DOHH2 (cell line): ENCODE data around the gene TMEM132D.

Source experiments
- H3F3A ChIP-seq: fragments of 200-600 bp; sonication (generic), shearing (Covaris generic); 2 replicates; pipeline ENCODE4 v1.6.0; 2016; ENCODE audit warnings: antibody characterized with exemption, mild to moderate bottlenecking; ENCODE audit not compliant: control insufficient read depth, insufficient read depth
- H3K27ac ChIP-seq: fragments of 200-600 bp; sonication (generic); 2 replicates; pipeline ENCODE4 v1.5.1; 2014; ENCODE audit warnings: low read depth, mild to moderate bottlenecking, low read length, moderate library complexity
- H3K27me3 ChIP-seq: fragments of 200-600 bp; sonication (generic); 2 replicates; pipeline ENCODE4 v1.6.1; 2014; ENCODE audit warnings: mild to moderate bottlenecking, low read length, mixed read lengths; ENCODE audit not compliant: control insufficient read depth
- H3K36me3 ChIP-seq: fragments of 200-600 bp; sonication (generic); 2 replicates; pipeline ENCODE4 v1.6.1; 2014; ENCODE audit warnings: mild to moderate bottlenecking, low read length, moderate library complexity, mixed read lengths; ENCODE audit not compliant: control insufficient read depth
- H3K4me1 ChIP-seq: fragments of 200-600 bp; sonication (generic); 2 replicates; pipeline ENCODE4 v1.6.1; 2014; ENCODE audit warnings: mild to moderate bottlenecking, low read length, mixed read lengths; ENCODE audit not compliant: control insufficient read depth
- H3K4me2 ChIP-seq: fragments of 200-600 bp; sonication (generic); 2 replicates; pipeline ENCODE4 v1.6.0; 2014; ENCODE audit warnings: mild to moderate bottlenecking, low read length, moderate library complexity
- H3K4me3 ChIP-seq: fragments of 200-600 bp; sonication (generic); 2 replicates; pipeline ENCODE4 v1.5.1; 2014; ENCODE audit warnings: mild to moderate bottlenecking, low read length, mixed read lengths
- H3K79me2 ChIP-seq: fragments of 200-600 bp; sonication (generic); 2 replicates; pipeline ENCODE4 v1.6.1; 2014; ENCODE audit warnings: mild to moderate bottlenecking, low read length, mixed read lengths; ENCODE audit not compliant: control insufficient read depth
- H3K9me2 ChIP-seq: fragments of 200-600 bp; sonication (generic); replicated peaks from 2 replicates; pipeline ENCODE4 v1.6.1; 2014; ENCODE audit warnings: mild to moderate bottlenecking, low read length, mixed read lengths; ENCODE audit not compliant: control insufficient read depth
- H3K9me3 ChIP-seq: fragments of 200-600 bp; sonication (generic); 2 replicates; pipeline ENCODE4 v1.6.1; 2014; ENCODE audit warnings: antibody characterized with exemption, low read length, mixed read lengths; ENCODE audit not compliant: control insufficient read depth, insufficient read depth
- H4K20me1 ChIP-seq: fragments of 200-600 bp; sonication (generic); 2 replicates; pipeline ENCODE4 v1.6.0; 2014; ENCODE audit warnings: low read depth, mild to moderate bottlenecking, antibody characterized with exemption, low read length, moderate library complexity; ENCODE audit not compliant: control insufficient read depth, insufficient read depth
- CTCF ChIP-seq: fragments of 200-600 bp; sonication (generic); IDR thresholded peaks from one replicate; pipeline ENCODE4 v1.5.1; 2014; ENCODE audit warnings: antibody characterized with exemption, mild to moderate bottlenecking, low read depth, low read length; ENCODE audit not compliant: poor library complexity, severe bottlenecking
- EZH2phosphoT487 ChIP-seq: fragments of 200-600 bp; sonication (generic); IDR thresholded peaks from 2 replicates; pipeline ENCODE4 v1.6.1; 2017; ENCODE audit warnings: borderline replicate concordance, mild to moderate bottlenecking, antibody characterized with exemption, low read length, moderate library complexity, mixed read lengths

Gene TMEM132D

GRCh38 chr12:129830796-129831195 lies 73.0 kb downstream of the TMEM132D start:
- no peaks in the 10 kb centered on the region for H3K9me2 ChIP-seq
- no peaks in the 10 kb centered on the region for H3F3A ChIP-seq
- H3K27ac ChIP-seq = no peak overlapping the region
- H3K4me2 ChIP-seq = no peak overlapping the region
- no peaks in the 10 kb centered on the region for H3K36me3 ChIP-seq
- H3K4me1 ChIP-seq = no peaks in the 10 kb centered on the region
- no peak overlapping the region for H3K4me3 ChIP-seq
- no peaks in the 10 kb centered on the region for H4K20me1 ChIP-seq
- peaks cover 3% of the 10 kb centered on the region; the same call in 1 of the 2 replicates for H3K9me3 ChIP-seq
- TF ChIP-seq CTCF = no peak
- TF ChIP-seq EZH2phosphoT487 = no peak
- H3K79me2 ChIP-seq = no peaks in the 10 kb centered on the region
- no peaks in the 10 kb centered on the region for H3K27me3 ChIP-seq

GRCh38 chr12:129827866-129828384 lies 75.9 kb downstream of the TMEM132D start:
- Histone ChIP-seq H3K36me3 (no peaks in the 10 kb centered on the region), H4K20me1 (no peaks in the 10 kb centered on the region), H3K79me2 (no peaks in the 10 kb centered on the region), H3K4me2 (no peak overlapping the region), H3K4me1 (no peaks in the 10 kb centered on the region), H3K27ac (no peak overlapping the region), H3K9me2 (no peaks in the 10 kb centered on the region), H3K4me3 (no peak overlapping the region), H3K9me3 (peaks cover 6% of the 10 kb centered on the region; the same call in 1 of the 2 replicates), H3K27me3 (no peaks in the 10 kb centered on the region), H3F3A (no peaks in the 10 kb centered on the region)
- TF ChIP-seq EZH2phosphoT487 (no peak), CTCF (no peak)

DNA sequence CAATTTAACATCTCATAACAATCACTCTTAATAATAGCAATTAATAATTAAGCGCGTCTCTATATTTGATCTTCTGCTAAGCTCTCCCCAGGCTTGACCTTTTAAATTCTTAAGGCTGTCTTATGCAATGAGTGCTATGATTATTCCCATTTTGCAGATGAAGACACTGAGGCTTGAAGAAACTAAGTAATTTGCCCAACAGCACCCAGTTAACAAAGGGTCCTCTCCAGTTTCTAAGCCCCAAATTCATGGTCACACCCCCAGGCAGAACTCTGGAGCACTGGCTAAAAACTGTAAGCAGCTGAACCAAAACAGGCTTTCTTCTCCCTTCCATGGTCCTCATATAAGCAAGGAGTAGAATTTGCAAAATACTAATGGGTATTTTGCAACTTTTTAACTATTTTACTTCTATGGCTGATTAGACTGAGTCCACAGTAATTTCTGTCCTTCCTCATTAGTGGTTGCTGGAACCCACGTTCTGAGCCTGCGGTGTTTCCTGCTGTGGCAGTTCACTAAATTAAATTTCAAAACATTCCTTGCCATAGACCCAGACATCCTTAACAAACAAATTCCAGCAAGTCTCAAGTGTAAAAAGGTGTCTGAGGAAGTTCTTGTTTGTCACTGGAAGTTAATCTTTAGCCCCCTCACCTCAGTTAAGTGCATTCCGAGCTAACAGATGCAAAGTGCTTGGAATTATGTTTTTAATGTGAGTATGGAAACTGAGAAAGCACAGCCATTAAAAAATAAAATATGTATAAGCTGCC lies 76.5 kb downstream of the TMEM132D start:
- no peaks in the 10 kb centered on the region for H3F3A ChIP-seq
- H4K20me1 ChIP-seq = no peaks in the 10 kb centered on the region
- no peak overlapping the region for H3K4me3 ChIP-seq
- H3K36me3 ChIP-seq = no peaks in the 10 kb centered on the region
- no peaks in the 10 kb centered on the region for H3K9me2 ChIP-seq
- H3K4me1 ChIP-seq = no peaks in the 10 kb centered on the region
- TF ChIP-seq EZH2phosphoT487 = no peak
- no peak for TF ChIP-seq CTCF
- H3K27me3 ChIP-seq = no peaks in the 10 kb centered on the region
- H3K27ac ChIP-seq = no peak overlapping the region
- H3K4me2 ChIP-seq = no peak overlapping the region
- H3K9me3 ChIP-seq = peaks cover 6% of the 10 kb centered on the region; the same call in 1 of the 2 replicates
- H3K79me2 ChIP-seq = no peaks in the 10 kb centered on the region
